Motor neuron (in vitro differentiated cells): ENCODE measurements around the gene AFAP1. TPM values are rescaled to one million over a fixed set of nuclear protein-coding genes. Genes with fewer than 3 reads are reported as not detected.

Source experiments
- ATAC-seq, 8 experiments: fragments of 200-7000 bp; cut with Tn5 transposase; replicated peaks in 6 of 8; 2 replicates each; pipeline ENCODE4 v1.8.0; 2021; ENCODE audit warnings: mild to moderate bottlenecking in 8 of 8, moderate library complexity in 8 of 8
- H3K27ac ChIP-seq, 2 donors: fragments of 250-450 bp; sonication (Bioruptor Pico); 2 replicates each; pipeline ENCODE4 v1.9.0; 2021; ENCODE audit warnings: antibody characterized with exemption in 2 of 2, mild to moderate bottlenecking in 2 of 2, moderate library complexity in 1 of 2
- H3K4me1 ChIP-seq, 2 donors: fragments of 250-450 bp; sonication (Bioruptor Pico); replicated peaks in 1 of 2; 2 replicates each; pipeline ENCODE4 v1.6.1; 2021; ENCODE audit warnings: antibody characterized with exemption in 2 of 2, mild to moderate bottlenecking in 2 of 2, moderate library complexity in 1 of 2
- H3K4me3 ChIP-seq, 5 donors: fragments of 250-450 bp; sonication (Bioruptor Pico); 2 replicates each; pipeline ENCODE4 v1.9.0; 2021; ENCODE audit warnings: antibody characterized with exemption in 5 of 5, mild to moderate bottlenecking in 5 of 5, moderate library complexity in 4 of 5
- WGBS, 10 experiments: fragments of 450-650 bp; shearing (Covaris generic); methylation state at CpG; one replicate each; pipeline ENCODE4 v1.0.0; 2022; 5-methylcytosine and 5-hydroxymethylcytosine counted together
- in situ Hi-C, 9 experiments: fragments of 400-800 bp; cut with MboI; loops; one replicate each; pipeline ENCODE4 v1.15.0; 2021; ENCODE audit warnings: low sequenced_read_pairs in 9 of 9, low pct_unique_long_range_greater_than_20kb in 2 of 9; ENCODE audit not compliant: unreplicated experiment in 9 of 9
- total RNA-seq, 8 experiments: library from RNA; unstranded; fragments of 300-600 nt; gene quantifications; 2 replicates each; pipeline versions ENCODE4 v1.2.3 to v1.2.4, GENCODE V29; 2022

Gene AFAP1
- total RNA-seq, 8 experiments from 2014 or later: 25.1 to 209 (median 41.4) TPM

DNA sequence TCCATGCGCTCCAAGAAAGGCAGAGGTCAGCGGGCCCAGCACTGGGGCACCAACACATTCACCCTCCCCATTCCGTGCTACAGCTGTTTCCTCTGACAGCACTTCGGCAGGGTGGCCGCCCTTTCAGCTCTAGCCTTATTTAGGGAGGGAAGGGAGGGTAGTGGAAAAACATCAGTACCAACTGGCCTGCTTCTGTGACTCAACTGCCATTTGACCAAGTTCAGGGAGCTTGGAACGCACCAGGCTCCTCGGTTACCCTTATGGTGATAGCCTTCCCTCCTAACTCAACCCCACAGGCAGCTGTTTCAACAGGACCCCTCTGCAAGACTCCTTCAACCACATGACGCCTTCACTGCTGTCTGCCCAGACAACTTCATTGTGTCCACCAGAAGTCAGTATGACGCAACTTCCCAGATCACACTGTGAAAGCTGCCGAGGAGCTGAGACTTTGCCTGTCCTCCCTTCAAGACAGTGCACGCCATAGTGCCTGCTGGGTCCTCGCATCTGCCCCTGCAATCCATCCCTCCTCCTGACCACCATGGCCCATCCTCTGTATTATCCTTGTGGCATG is 132.2 kb downstream of the AFAP1 start:
- Histone ChIP-seq H3K4me1 (peaks cover 24 to 36% of the 10 kb centered on the region in 2 donors), H3K4me3 (no peak overlapping the region), H3K27ac (no peak overlapping the region)
- ATAC-seq: peak in 1 of 8 experiments; percentile 10
- 71 to 100% (median 80%) methylated on average over 1 to 9 of the region's 12 CpGs; no CpG with 5 or more reads in 3 of the 10 experiments for WGBS, 10 experiments
- in situ Hi-C loops: loop anchor here in 6 of 9 experiments (10.0 to 25.0 kb wide), 3 partner anchors 130 to 180 kb away; partner anchors contain the start of gene AFAP1 (in 1 of the 6)

GRCh38 chr4:7806338-7807090 is 133.1 kb downstream of the AFAP1 start:
- 25 to 100% (median 75%) methylated on average over 1 to 8 of the region's 11 CpGs; no CpG with 5 or more reads in 1 of the 10 experiments for WGBS, 10 experiments
- Histone ChIP-seq H3K27ac (peak overlapping the region in 1 of 2 donors; percentile 38), H3K4me1 (peaks cover 24 to 31% of the 10 kb centered on the region in 2 donors), H3K4me3 (no peak overlapping the region)
- in situ Hi-C loops: loop anchor here in 6 of 9 experiments (10.0 to 25.0 kb wide), 3 partner anchors 131 to 181 kb away; partner anchors contain the start of gene AFAP1 (in 1 of the 6)
- ATAC-seq: peak in 5 of 8 experiments; percentile 58 to 69 (median 61)

DNA sequence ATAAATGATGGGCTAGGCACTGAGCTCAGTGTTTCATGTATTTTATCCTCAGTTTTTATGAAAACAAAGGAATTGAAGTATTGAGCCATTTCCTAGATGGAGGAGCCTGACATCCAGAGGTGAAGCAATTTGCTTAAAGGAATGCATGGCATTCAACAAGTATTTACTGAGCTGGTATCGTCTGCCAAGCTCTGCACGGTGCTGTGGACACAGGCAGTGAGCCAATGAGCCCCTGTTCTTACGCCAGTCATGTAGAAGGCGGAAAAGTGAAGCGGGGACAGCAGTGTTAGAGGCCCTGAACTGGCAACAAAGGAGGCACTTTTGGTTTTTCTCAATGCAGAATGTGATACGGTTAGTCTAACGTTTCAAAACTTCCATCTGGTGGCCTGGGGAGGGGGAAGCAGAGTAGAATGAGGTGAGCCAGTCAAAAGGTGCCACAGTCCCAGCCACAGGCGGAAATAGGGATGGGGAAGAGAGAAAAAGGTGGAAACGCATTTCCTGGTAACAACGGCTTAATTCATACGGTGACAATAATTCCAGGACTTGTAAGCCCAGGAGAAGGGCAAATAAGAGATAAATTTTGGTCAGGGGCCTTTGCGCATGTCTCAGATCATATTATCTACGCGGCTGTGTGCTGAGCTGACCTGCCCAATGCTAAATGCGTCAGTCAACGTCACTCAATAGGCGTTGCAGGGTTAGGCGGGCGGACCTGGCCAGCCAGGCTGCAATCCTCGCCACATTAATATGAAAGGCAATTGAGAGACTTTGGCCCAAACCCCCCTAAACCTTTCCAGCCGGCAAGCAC is 133.9 kb downstream of the AFAP1 start:
- peaks cover 24 to 29% of the 10 kb centered on the region in 2 donors for H3K4me1 ChIP-seq
- in situ Hi-C loops: loop anchor here in 6 of 9 experiments (10.0 to 25.0 kb wide), 3 partner anchors 132 to 182 kb away; partner anchors contain the start of gene AFAP1 (in 1 of the 6)
- ATAC-seq: peak in 6 of 8 experiments; percentile 15 to 83 (median 50)
- no peak overlapping the region for H3K4me3 ChIP-seq
- peak overlapping the region in 1 of 2 donors; percentile 38 for H3K27ac ChIP-seq
- 45 to 74% (median 65%) methylated on average over 3 to 11 of the region's 21 CpGs; no CpG with 5 or more reads in 2 of the 10 experiments for WGBS, 10 experiments

- WGBS, 10 experiments: 60 to 94% (median 78%) methylated on average over 1 to 11 of the region's 15 CpGs; no CpG with 5 or more reads in 2 of the 10 experiments
- ATAC-seq: no peak
- peaks cover 24 to 29% of the 10 kb centered on the region in 2 donors for H3K4me1 ChIP-seq
- in situ Hi-C loops: loop anchor here in 6 of 9 experiments (10.0 to 25.0 kb wide), 3 partner anchors 132 to 182 kb away; partner anchors contain the start of gene AFAP1 (in 1 of the 6)
- no peak overlapping the region for H3K4me3 ChIP-seq
- H3K27ac ChIP-seq: no peak overlapping the region
Measured at GRCh38 chr4:7804756-7805385, 134.8 kb downstream of the AFAP1 start.

DNA sequence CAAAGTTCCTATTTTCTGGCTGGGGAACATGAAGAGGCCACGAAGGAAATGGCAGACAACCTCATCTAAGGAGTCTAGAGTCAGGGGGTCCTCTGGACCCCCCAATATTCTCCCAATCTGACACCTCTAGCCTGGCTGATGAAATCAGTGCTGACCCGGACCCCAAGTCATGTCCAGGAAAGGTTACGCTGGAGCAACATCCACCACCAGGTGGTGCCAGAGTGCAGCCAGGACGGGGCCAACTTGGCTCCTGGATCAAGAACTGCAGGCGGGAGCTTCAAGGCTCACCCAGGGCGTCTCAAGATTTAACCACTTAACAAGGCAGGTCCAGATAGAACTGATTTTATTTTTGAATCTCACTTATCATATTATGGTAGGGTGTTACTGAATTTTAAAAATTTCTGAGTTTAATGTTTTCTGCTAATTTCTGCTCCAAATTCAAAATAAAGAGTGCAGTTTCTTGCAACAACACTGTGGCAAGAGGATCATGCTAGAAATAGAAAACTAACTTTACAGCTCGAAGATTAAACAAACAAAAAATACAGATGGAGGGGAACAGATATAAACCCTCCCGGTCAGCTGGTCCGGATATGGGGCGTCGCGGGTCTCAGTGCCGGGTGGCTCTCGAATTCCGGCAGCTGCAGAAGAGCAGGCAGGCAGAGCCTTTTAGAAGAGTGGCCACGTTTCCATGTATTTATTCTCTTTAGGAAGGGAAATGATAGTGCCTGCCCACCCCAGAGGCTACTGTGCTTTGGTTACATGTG is 135.5 kb downstream of the AFAP1 start:
- H3K27ac ChIP-seq: no peak overlapping the region
- in situ Hi-C loops: loop anchor here in 6 of 9 experiments (10.0 to 25.0 kb wide), 3 partner anchors 133 to 183 kb away; partner anchors contain the start of gene AFAP1 (in 1 of the 6)
- H3K4me3 ChIP-seq: no peak overlapping the region
- H3K4me1 ChIP-seq: peaks cover 24 to 29% of the 10 kb centered on the region in 2 donors
- ATAC-seq: peak; percentile 17 to 72 (median 54)
- WGBS, 10 experiments: 3 to 67% (median 26%) methylated on average over 1 to 15 of the region's 16 CpGs

DNA sequence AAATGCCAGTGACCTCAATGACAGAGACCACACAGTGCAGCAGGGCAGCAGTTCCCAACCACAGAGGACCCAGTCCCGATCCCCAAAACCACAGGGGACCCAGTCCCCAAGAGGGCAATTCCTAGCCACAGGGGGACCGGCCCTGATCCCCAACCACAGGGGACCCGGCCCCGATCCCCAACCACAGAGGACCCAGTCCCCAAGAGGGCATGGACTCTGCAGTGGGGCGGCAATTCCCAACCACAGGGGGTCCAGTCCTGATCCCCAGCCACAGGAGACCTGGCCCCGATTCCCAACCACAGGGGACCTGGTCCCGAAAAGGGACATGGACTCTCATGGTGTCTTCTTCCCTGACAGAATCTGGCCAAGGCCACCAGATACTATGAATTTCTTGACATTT is 136.3 kb downstream of the AFAP1 start:
- ATAC-seq: no peak
- Histone ChIP-seq H3K27ac (no peak overlapping the region), H3K4me3 (no peak overlapping the region), H3K4me1 (peaks cover 24 to 29% of the 10 kb centered on the region in 2 donors)
- 73 to 100% (median 100%) methylated on average over 2 to 6 of the region's 7 CpGs; no CpG with 5 or more reads in 5 of the 10 experiments for WGBS, 10 experiments
- in situ Hi-C loops: loop anchor here in 6 of 9 experiments (10.0 to 25.0 kb wide), 3 partner anchors 134 to 184 kb away; partner anchors contain the start of gene AFAP1 (in 1 of the 6)

DNA sequence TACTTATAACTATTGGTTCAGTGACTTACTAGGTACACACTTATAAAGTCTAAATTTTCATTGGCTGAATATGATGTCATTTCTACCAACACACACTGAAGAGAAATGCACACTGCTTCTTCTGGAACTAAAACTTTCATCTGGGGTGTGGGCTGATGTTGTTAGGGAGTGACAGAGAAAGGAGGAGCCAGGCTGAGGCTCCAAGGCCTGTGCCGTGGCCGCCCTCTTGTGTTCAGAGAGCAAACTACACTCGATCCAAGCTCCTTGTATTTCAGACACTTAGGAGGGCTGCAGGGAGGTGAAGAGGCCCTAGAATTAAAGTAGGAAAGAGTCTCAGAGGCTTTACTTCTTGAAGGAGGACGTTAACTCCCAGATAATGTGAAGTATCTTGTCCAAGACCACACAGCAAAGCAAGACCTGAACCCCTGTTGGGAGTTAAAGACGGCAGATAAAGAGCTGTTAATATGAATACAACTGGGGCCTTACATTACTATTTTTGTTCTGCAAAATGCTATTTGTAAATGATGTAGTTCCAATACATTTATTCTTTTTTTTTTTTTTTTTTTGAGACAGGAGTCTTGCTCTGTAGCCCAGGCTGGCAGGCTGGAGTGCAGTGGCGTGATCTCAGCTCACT is 137.5 kb downstream of the AFAP1 start:
- H3K27ac ChIP-seq: no peak overlapping the region
- in situ Hi-C loops: loop anchor here in 6 of 9 experiments (10.0 to 25.0 kb wide), 3 partner anchors 135 to 185 kb away; partner anchors contain the start of gene AFAP1 (in 1 of the 6)
- WGBS, 10 experiments: 20 to 50% (median 26%) methylated on average over 2 to 5 of the region's 6 CpGs; no CpG with 5 or more reads in 3 of the 10 experiments

GRCh38 chr4:7801641-7802040 is 138.0 kb downstream of the AFAP1 start:
- 0 to 100% (median 29%) methylated on average over 1 of the region's 1 CpG; no CpG with 5 or more reads in 3 of the 10 experiments for WGBS, 10 experiments
- in situ Hi-C loops: loop anchor here in 6 of 9 experiments (10.0 to 25.0 kb wide), 3 partner anchors 136 to 186 kb away; partner anchors contain the start of gene AFAP1 (in 1 of the 6)
- H3K4me3 ChIP-seq: no peak overlapping the region
- no peak overlapping the region for H3K27ac ChIP-seq
- no peak for ATAC-seq
- peaks cover 12 to 16% of the 10 kb centered on the region in 2 donors for H3K4me1 ChIP-seq

More for the DNA sequence above, 137.5 kb downstream of the AFAP1 start:
- Histone ChIP-seq H3K4me3 (no peak overlapping the region), H3K4me1 (peaks cover 18 to 22% of the 10 kb centered on the region in 2 donors)
- ATAC-seq: peak; percentile 55 to 91 (median 78)

DNA sequence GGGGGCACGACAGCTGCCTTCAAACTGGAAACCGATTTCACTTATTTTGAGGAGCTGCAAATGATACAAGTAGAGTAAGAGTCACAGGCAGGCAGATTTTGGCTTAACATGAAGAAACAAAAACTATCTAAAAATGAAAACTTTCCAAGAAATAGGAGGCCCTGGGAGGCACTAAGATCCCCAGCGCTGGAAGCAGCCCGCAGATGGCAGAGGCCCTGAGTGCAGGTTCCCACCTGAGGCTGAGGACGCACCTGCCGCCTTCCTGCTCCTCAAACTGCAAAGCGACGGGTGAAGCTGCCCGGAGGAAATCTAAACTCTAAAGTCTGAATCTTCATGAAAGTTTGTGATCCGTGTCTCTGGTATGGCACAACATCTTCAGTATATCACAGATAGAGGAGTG is 138.7 kb downstream of the AFAP1 start:
- ATAC-seq: no peak
- Histone ChIP-seq H3K4me3 (no peak overlapping the region), H3K27ac (no peak overlapping the region), H3K4me1 (peaks cover 5 to 10% of the 10 kb centered on the region in 2 donors)
- 80 to 100% (median 95%) methylated on average over 1 to 8 of the region's 10 CpGs; no CpG with 5 or more reads in 1 of the 10 experiments for WGBS, 10 experiments
- in situ Hi-C loops: loop anchor here in 6 of 9 experiments (10.0 to 25.0 kb wide), 3 partner anchors 136 to 186 kb away; partner anchors contain the start of gene AFAP1 (in 1 of the 6)

DNA sequence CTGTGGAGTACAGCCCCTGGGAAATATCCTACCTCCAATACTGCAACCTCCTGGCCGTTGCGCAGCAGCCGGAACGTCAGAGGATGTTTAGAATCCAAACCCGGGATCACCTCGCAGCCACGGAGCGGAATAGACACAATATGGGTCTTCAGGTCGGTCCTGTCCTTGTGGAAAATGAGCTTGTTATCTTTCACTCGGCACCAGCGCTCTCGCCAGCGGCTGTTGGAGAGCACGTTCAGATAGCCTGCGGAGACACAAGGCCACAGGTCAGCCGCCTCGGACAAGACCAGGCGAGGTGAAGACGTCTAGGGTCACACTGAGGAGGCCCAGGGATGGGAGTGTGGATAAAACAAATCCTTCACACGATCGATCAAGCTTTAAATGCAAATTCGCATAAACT is 139.3 kb downstream of the AFAP1 start:
- 67 to 100% (median 82%) methylated on average over 1 to 16 of the region's 22 CpGs; no CpG with 5 or more reads in 3 of the 10 experiments for WGBS, 10 experiments
- in situ Hi-C loops: loop anchor here in 6 of 9 experiments (10.0 to 25.0 kb wide), 3 partner anchors 137 to 187 kb away; partner anchors contain the start of gene AFAP1 (in 1 of the 6)
- ATAC-seq: no peak
- Histone ChIP-seq H3K4me3 (no peak overlapping the region), H3K27ac (no peak overlapping the region), H3K4me1 (peaks cover 3 to 5% of the 10 kb centered on the region in 2 donors)
